Lower leg skin (tissue), 3 donors: ENCODE results near the gene NEK4.

Experiments used
- POLR2A ChIP-seq, 2 donors: fragments of 450-650 bp; IDR thresholded peaks; one replicate each; pipeline ENCODE4 v1.6.1; 2016 to 2017; ENCODE audit warnings: antibody characterized with exemption in 2 of 2, mild to moderate bottlenecking in 1 of 2, moderate library complexity in 1 of 2
- TF ChIP-seq, protein P1 (sequence below), 3 donors: fragments of 450-650 bp; IDR thresholded peaks; one replicate each; pipeline ENCODE4 v1.5.1; 2016; ENCODE audit warnings: antibody characterized with exemption in 3 of 3, mild to moderate bottlenecking in 3 of 3, moderate library complexity in 2 of 3

GRCh38 chr3:52790337-52790736, 19.6 kb upstream of the NEK4 start:
- TF ChIP-seq, protein P1, sequence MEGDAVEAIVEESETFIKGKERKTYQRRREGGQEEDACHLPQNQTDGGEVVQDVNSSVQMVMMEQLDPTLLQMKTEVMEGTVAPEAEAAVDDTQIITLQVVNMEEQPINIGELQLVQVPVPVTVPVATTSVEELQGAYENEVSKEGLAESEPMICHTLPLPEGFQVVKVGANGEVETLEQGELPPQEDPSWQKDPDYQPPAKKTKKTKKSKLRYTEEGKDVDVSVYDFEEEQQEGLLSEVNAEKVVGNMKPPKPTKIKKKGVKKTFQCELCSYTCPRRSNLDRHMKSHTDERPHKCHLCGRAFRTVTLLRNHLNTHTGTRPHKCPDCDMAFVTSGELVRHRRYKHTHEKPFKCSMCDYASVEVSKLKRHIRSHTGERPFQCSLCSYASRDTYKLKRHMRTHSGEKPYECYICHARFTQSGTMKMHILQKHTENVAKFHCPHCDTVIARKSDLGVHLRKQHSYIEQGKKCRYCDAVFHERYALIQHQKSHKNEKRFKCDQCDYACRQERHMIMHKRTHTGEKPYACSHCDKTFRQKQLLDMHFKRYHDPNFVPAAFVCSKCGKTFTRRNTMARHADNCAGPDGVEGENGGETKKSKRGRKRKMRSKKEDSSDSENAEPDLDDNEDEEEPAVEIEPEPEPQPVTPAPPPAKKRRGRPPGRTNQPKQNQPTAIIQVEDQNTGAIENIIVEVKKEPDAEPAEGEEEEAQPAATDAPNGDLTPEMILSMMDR (IDR thresholded peaks at IDR 0.05) = no peak
- TF ChIP-seq POLR2A (IDR thresholded peaks at IDR 0.05) = no peak
